MM.1S (cell line): ENCODE measurements around the gene NUMA1.

Source experiments
- DNase-seq: peaks from one replicate; pipeline ENCODE4 v3.0.0-alpha.2; 2015
- H2AFZ ChIP-seq: fragments of 300-600 bp; sonication (generic); 2 replicates; pipeline ENCODE4 v1.6.0; 2016; ENCODE audit warnings: antibody characterized with exemption, low read length
- H3F3A ChIP-seq: fragments of 300-600 bp; sonication (generic); 2 replicates; pipeline ENCODE4 v1.6.1; 2016; ENCODE audit warnings: mild to moderate bottlenecking, antibody characterized with exemption, low read length, moderate library complexity, mixed read lengths; ENCODE audit not compliant: insufficient read depth
- H3K27ac ChIP-seq: fragments of 300-600 bp; sonication (generic); 2 replicates; pipeline ENCODE4 v1.5.1; 2016; ENCODE audit warnings: mild to moderate bottlenecking, low read length
- H3K27me3 ChIP-seq: fragments of 300-600 bp; sonication (generic); replicated peaks from 2 replicates; pipeline ENCODE4 v1.6.0; 2016; ENCODE audit warnings: low read length; ENCODE audit not compliant: insufficient read depth
- H3K36me3 ChIP-seq: fragments of 300-600 bp; sonication (generic); replicated peaks from 2 replicates; pipeline ENCODE4 v1.6.1; 2016; ENCODE audit warnings: mild to moderate bottlenecking, low read length, mixed read lengths; ENCODE audit not compliant: insufficient read depth
- H3K4me1 ChIP-seq: fragments of 300-600 bp; sonication (generic); 2 replicates; pipeline ENCODE4 v1.6.1; 2016; ENCODE audit warnings: low read length, mixed read lengths
- H3K4me2 ChIP-seq: fragments of 300-600 bp; sonication (generic); 2 replicates; pipeline ENCODE4 v1.6.0; 2016; ENCODE audit warnings: low read depth, low read length
- H3K4me3 ChIP-seq: fragments of 300-600 bp; sonication (generic); 2 replicates; pipeline ENCODE4 v1.5.1; 2016; ENCODE audit warnings: low read length, mixed read lengths
- H3K79me2 ChIP-seq: fragments of 300-600 bp; sonication (generic); 2 replicates; pipeline ENCODE4 v1.6.1; 2016; ENCODE audit warnings: mixed run types, low read length, mixed read lengths
- H3K9ac ChIP-seq: fragments of 300-600 bp; sonication (generic); 2 replicates; pipeline ENCODE4 v1.6.1; 2016; ENCODE audit warnings: low read length, mixed read lengths
- H3K9me2 ChIP-seq: fragments of 300-600 bp; sonication (generic); replicated peaks from 2 replicates; pipeline ENCODE4 v1.6.1; 2016; ENCODE audit warnings: mild to moderate bottlenecking, low read length, mixed read lengths; ENCODE audit not compliant: insufficient read depth
- H3K9me3 ChIP-seq: fragments of 300-600 bp; sonication (generic); replicated peaks from 2 replicates; pipeline ENCODE4 v1.6.1; 2016; ENCODE audit warnings: mild to moderate bottlenecking, low read length, mixed read lengths; ENCODE audit not compliant: insufficient read depth
- H4K20me1 ChIP-seq: fragments of 300-600 bp; sonication (generic); 2 replicates; pipeline ENCODE4 v1.6.1; 2016; ENCODE audit warnings: mild to moderate bottlenecking, low read length, moderate library complexity, mixed read lengths; ENCODE audit not compliant: insufficient read depth
- EZH2 ChIP-seq: fragments of 300-600 bp; sonication (generic); optimal IDR thresholded peaks from 2 replicates; pipeline ENCODE3; 2017; ENCODE audit warnings: low read depth, mild to moderate bottlenecking, antibody characterized with exemption, low read length, mixed read lengths
- EZH2phosphoT487 ChIP-seq: fragments of 300-600 bp; sonication (generic); IDR thresholded peaks from 2 replicates; pipeline ENCODE4 v1.6.1; 2018; ENCODE audit warnings: antibody characterized with exemption, low read length
- TF ChIP-seq, protein P1 (sequence below): fragments of 300-600 bp; sonication (generic); IDR thresholded peaks from 2 replicates; pipeline ENCODE4 v1.5.1; 2016; ENCODE audit warnings: antibody characterized with exemption, low read length, mixed read lengths

Gene NUMA1

DNA sequence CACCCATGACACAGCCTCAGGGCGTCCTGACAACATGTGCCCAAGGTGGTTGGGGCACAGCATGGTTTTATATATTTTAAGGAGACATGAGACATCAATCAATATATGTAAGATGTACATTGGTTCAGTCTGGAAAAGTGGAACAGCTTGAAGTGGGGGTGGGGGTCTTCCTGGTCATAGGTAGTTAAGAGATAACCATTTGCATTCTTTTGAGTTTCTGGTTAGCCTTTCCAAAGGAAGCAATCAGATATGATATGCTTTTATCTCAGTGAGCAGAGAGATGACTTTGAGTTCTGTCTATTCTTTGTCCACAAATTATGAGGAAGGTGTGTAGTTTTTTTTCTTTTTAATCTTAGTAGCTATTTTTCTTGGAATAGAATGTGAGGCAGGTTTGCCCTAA is 42.3 kb upstream of the NUMA1 start:
- no peak for DNase-seq
- Histone ChIP-seq H3K27me3 (no peaks in the 10 kb centered on the region), H3K4me3 (no peak overlapping the region), H3K79me2 (no peaks in the 10 kb centered on the region), H3K36me3 (no peaks in the 10 kb centered on the region), H3K9me3 (no peaks in the 10 kb centered on the region), H3F3A (no peaks in the 10 kb centered on the region), H4K20me1 (no peaks in the 10 kb centered on the region), H3K4me2 (no peak overlapping the region), H3K9ac (no peak overlapping the region), H2AFZ (no peak overlapping the region), H3K27ac (no peak overlapping the region), H3K9me2 (no peaks in the 10 kb centered on the region), H3K4me1 (no peaks in the 10 kb centered on the region)
- TF ChIP-seq EZH2phosphoT487 (no peak), EZH2 (no peak)
- TF ChIP-seq, protein P1, sequence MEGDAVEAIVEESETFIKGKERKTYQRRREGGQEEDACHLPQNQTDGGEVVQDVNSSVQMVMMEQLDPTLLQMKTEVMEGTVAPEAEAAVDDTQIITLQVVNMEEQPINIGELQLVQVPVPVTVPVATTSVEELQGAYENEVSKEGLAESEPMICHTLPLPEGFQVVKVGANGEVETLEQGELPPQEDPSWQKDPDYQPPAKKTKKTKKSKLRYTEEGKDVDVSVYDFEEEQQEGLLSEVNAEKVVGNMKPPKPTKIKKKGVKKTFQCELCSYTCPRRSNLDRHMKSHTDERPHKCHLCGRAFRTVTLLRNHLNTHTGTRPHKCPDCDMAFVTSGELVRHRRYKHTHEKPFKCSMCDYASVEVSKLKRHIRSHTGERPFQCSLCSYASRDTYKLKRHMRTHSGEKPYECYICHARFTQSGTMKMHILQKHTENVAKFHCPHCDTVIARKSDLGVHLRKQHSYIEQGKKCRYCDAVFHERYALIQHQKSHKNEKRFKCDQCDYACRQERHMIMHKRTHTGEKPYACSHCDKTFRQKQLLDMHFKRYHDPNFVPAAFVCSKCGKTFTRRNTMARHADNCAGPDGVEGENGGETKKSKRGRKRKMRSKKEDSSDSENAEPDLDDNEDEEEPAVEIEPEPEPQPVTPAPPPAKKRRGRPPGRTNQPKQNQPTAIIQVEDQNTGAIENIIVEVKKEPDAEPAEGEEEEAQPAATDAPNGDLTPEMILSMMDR: no peak

DNA sequence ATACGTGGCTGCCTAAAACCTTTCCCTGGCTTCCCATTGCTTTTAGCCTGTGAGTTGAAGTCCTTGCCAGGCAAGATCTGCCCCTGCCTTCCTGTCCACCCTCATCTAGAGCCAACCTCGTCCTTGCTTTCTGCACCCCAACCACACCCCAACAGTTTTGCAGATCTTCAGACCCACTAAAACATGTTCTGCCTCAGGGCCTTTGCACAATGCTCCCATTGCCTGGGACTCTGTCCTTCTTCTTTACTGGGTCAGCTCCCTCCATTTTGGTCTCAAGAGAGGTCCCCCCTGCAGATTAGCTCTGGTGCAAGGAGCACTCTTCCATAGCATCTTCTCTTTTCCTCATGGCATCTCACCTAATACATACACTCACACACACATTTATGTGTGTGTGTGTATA is 40.6 kb upstream of the NUMA1 start:
- Histone ChIP-seq H3K27ac (no peak overlapping the region), H3K4me1 (no peaks in the 10 kb centered on the region), H2AFZ (no peak overlapping the region), H3K27me3 (no peaks in the 10 kb centered on the region), H3K79me2 (no peaks in the 10 kb centered on the region), H3F3A (no peaks in the 10 kb centered on the region), H3K4me2 (no peak overlapping the region), H3K9ac (no peak overlapping the region), H3K36me3 (no peaks in the 10 kb centered on the region), H3K9me3 (no peaks in the 10 kb centered on the region), H3K4me3 (no peak overlapping the region), H3K9me2 (no peaks in the 10 kb centered on the region), H4K20me1 (no peaks in the 10 kb centered on the region)
- no peak for TF ChIP-seq EZH2phosphoT487
- TF ChIP-seq, protein P1: no peak
- no peak for TF ChIP-seq EZH2
- DNase-seq: no peak

DNA sequence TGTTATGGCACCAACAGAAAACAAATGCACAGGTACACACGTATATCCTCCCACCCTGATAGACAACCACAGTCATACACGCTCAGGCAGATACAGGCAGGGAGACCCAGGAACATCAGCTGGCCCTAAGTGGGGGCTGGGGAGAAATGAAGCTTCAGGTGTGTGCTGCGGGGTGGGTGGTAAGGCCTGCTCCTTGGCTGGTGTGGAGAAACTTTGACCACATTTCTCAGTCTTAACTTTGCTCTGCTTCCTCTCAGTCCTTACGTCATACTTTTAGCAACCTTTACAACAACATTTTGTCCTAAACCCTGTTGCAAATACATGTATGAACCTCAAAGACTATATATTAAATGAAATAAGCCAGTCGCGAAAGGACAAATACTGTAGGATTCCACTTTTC is 38.9 kb upstream of the NUMA1 start:
- no peak overlapping the region for H3K27ac ChIP-seq
- H3K9ac ChIP-seq: no peak overlapping the region
- no peaks in the 10 kb centered on the region for H3K36me3 ChIP-seq
- H3K79me2 ChIP-seq: no peaks in the 10 kb centered on the region
- no peaks in the 10 kb centered on the region for H3K9me2 ChIP-seq
- TF ChIP-seq EZH2 (no peak), EZH2phosphoT487 (no peak)
- TF ChIP-seq, protein P1: no peak
- no peak overlapping the region for H3K4me3 ChIP-seq
- H4K20me1 ChIP-seq: no peaks in the 10 kb centered on the region
- H2AFZ ChIP-seq: 0 out of 2 replicates have a peak overlapping the region, but pooled peaks have one; percentile 15
- H3K4me2 ChIP-seq: no peak overlapping the region
- no peaks in the 10 kb centered on the region for H3K9me3 ChIP-seq
- H3F3A ChIP-seq: no peaks in the 10 kb centered on the region
- no peaks in the 10 kb centered on the region for H3K4me1 ChIP-seq
- H3K27me3 ChIP-seq: no peaks in the 10 kb centered on the region
- no peak for DNase-seq
